Thoracic aorta (tissue), 2 donors: ENCODE results near the gene SAMD8. TPM values are rescaled to one million over a fixed set of nuclear protein-coding genes. Genes with fewer than 3 reads are reported as not detected.
A peak's percentile ranks its signal among the peaks of the same experiment; 100 is the strongest.
"Not testable (repeated sequence)": the region's sequence is repeated elsewhere in the genome, so short reads cannot be mapped to it uniquely, and the experiment has no call there.

Experiments
- ATAC-seq: fragments of 150-250 bp; one replicate; pipeline ENCODE4 v1.8.0; 2017; ENCODE audit warnings: low read depth; ENCODE audit not compliant: insufficient number of reproducible peaks, low FRiP score
- DNase-seq: peaks from one replicate; pipeline ENCODE4 v3.0.0-alpha.2; 2020; ENCODE audit warnings: low spot score
- H3K27ac ChIP-seq, 2 donors: fragments of 200-600 bp; sonication (generic); 1 replicate in 1 of 2; 2 replicates in 1 of 2; pipeline ENCODE4 v1.5.1; 2016; ENCODE audit warnings: mild to moderate bottlenecking in 2 of 2, moderate library complexity in 2 of 2
- H3K27me3 ChIP-seq: fragments of 200-600 bp; sonication (generic); replicated peaks from 2 replicates; pipeline ENCODE4 v1.6.0; 2016; ENCODE audit warnings: mild to moderate bottlenecking; ENCODE audit not compliant: insufficient read depth
- H3K36me3 ChIP-seq: fragments of 200-600 bp; sonication (generic); one replicate; pipeline ENCODE4 v1.5.1; 2016
- H3K4me1 ChIP-seq, 2 donors: fragments of 200-600 bp; sonication (generic); 1 replicate in 1 of 2; 2 replicates in 1 of 2; pipeline versions ENCODE4 v1.5.1 to v1.6.0; 2016; ENCODE audit warnings: low read depth in 2 of 2, mild to moderate bottlenecking in 1 of 2; ENCODE audit not compliant: control insufficient read depth in 1 of 2
- H3K4me3 ChIP-seq: fragments of 200-600 bp; sonication (generic); 2 replicates; pipeline ENCODE4 v1.5.1; 2016; ENCODE audit warnings: mild to moderate bottlenecking
- H3K9me3 ChIP-seq: fragments of 200-600 bp; sonication (generic); 2 replicates; pipeline ENCODE4 v1.5.1; 2016
- total RNA-seq, 2 donors: library from RNA; depleted of rRNA; stranded (reverse); fragments of >200 nt; gene quantifications; one replicate each; pipeline versions ENCODE4 v1.1.0 to v1.2.3, GENCODE V29; 2016
- TF ChIP-seq, protein P1 (sequence below): fragments of 200-600 bp; sonication (generic); IDR thresholded peaks from one replicate; pipeline ENCODE4 v1.5.1; 2019; ENCODE audit warnings: antibody characterized with exemption

SAMD8 gene
- total RNA-seq, 2 donors from 2014 or later = 22.7 to 51.5 TPM

DNA sequence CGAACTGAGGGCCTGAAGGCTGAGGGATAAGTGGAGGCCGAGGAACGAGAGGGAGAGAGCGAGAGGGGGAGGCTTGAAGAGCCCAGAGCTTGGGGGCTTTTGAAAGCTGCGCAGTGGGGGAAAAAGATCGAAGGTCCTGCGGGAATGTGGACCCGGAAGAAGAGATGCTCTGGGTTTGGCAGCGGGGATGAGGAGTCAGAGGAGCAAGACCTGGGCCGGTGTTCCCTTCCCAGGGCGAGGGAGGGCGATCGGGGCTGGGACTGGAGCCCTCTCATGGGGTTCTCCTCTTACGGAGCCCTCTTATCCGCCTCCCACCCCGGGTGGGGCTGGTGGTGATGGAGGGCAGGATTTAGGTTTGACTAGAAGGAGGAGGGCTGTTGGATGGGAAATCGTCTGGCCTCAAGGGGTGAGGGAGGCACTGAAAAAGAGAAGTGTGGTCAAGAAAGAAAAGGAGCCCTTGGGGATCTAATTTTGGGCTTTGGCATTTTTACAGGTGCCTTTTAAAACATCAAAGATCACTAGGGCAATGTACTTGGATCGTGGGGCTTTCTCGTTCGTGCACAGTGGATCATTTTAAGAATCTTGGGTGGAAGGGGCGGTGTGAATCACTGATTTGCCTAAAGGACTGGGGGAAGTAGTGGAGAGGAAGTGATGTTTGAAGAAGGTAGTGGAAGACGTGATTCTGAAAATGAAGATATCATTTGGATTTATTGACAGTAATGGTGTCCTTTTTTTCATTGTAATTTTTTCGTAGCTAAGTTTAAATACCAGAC is 637 bp downstream of the SAMD8 start:
- no peaks in the 10 kb centered on the region for H3K36me3 ChIP-seq
- no peaks in the 10 kb centered on the region for H3K9me3 ChIP-seq
- TF ChIP-seq, protein P1, sequence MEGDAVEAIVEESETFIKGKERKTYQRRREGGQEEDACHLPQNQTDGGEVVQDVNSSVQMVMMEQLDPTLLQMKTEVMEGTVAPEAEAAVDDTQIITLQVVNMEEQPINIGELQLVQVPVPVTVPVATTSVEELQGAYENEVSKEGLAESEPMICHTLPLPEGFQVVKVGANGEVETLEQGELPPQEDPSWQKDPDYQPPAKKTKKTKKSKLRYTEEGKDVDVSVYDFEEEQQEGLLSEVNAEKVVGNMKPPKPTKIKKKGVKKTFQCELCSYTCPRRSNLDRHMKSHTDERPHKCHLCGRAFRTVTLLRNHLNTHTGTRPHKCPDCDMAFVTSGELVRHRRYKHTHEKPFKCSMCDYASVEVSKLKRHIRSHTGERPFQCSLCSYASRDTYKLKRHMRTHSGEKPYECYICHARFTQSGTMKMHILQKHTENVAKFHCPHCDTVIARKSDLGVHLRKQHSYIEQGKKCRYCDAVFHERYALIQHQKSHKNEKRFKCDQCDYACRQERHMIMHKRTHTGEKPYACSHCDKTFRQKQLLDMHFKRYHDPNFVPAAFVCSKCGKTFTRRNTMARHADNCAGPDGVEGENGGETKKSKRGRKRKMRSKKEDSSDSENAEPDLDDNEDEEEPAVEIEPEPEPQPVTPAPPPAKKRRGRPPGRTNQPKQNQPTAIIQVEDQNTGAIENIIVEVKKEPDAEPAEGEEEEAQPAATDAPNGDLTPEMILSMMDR = no peak
- peaks cover 23 to 50% of the 10 kb centered on the region in 2 donors for H3K4me1 ChIP-seq
- peak overlapping the region; percentile 86 for H3K4me3 ChIP-seq
- no peaks in the 10 kb centered on the region for H3K27me3 ChIP-seq
- DNase-seq = peak; percentile 26
- ATAC-seq = peak; percentile 22
- peak overlapping the region; percentile 99 for H3K27ac ChIP-seq

DNA sequence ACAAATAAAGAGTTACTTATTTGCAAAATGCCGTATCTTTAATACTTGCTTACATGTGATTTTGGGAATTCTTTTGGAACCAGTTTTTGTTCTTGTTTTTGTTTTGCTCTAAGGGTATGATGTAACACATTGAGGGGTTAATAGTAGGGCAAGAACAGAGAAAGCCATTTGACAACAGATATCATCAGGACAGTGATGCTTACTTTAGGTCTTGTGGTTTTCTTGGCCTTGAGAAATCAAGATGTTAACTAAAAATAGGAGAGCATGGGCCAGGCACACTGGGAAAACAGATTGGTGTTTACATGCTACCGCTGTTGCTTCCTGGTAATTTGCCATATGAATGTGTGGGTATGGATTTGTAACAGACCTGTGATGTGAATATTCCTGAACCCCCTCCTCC is 3.7 kb downstream of the SAMD8 start:
- Histone ChIP-seq H3K27ac (no peak overlapping the region), H3K4me3 (no peak overlapping the region), H3K36me3 (no peaks in the 10 kb centered on the region), H3K27me3 (no peaks in the 10 kb centered on the region), H3K4me1 (peaks cover 35 to 71% of the 10 kb centered on the region in 2 donors), H3K9me3 (no peaks in the 10 kb centered on the region)
- TF ChIP-seq, protein P1 = no peak
- DNase-seq (no peak), ATAC-seq (no peak)

DNA sequence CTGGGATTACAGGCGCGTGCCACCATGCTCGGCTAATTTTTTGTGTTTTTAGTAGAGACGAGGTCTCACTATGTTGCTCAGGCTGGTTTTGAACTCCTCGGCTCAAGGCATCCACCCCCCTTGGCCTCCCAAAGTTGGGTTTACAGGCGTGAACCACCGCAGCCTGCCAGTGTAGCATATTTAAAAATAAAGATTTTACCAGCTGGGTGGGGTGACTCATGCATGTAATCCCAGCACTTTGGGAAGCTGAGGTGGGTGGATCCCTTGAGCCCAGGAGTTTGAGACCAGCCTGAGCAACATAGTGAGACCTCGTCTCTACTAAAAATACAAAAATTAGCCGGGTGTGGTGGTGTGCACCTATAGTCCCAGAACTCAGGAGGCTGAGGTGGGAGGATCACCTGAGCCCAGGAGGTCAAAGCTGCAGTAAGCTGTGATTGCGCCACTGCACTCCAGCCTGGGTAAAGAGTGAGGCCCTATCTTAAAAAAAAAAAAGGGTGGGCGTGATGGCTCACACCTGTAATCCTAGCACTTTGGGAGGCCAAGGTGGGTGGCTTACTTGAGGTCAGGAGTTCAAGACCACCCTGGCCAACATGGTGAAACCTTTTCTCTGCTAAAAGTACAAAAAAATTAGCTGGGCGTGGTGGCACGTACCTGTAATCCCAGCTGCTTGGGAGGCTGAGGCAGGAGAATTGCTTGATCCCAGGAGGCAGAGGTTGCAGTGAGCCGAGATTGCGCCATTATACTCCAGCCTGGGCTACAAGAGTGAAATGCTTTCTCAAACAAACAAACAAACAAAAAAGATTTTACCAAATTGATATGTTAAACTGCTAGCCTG is 5.7 kb downstream of the SAMD8 start:
- H3K4me1 ChIP-seq = peaks cover 43 to 79% of the 10 kb centered on the region in 2 donors
- not testable (repeated sequence) for H3K36me3 ChIP-seq, H3K4me3 ChIP-seq, H3K27me3 ChIP-seq, H3K27ac ChIP-seq, DNase-seq, ATAC-seq, H3K9me3 ChIP-seq

DNA sequence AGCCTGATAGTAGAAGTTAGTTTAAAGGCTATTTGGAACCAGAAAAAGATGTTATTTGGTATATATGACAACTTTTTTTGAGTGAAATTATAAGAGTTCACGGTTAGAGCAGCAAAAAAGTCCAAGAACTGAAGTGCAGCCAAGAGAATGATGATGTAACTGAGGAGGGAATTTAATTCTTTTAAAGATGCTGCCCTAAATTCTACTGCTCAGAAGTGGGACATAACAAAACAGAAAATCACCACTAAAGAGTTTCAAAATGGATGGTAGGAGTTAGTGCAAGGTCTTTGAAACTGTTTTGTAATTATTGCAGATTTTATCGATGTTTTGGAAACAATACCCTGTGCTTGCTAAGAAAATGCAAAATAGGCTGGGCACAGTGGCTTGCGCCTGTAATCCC is 6.5 kb downstream of the SAMD8 start:
- DNase-seq (no peak), ATAC-seq (no peak)
- Histone ChIP-seq H3K36me3 (no peaks in the 10 kb centered on the region), H3K27me3 (no peaks in the 10 kb centered on the region), H3K9me3 (no peaks in the 10 kb centered on the region), H3K4me1 (peaks cover 42 to 81% of the 10 kb centered on the region in 2 donors), H3K27ac (no peak overlapping the region), H3K4me3 (no peak overlapping the region)
- TF ChIP-seq, protein P1 = no peak

- H3K27me3 ChIP-seq, H3K9me3 ChIP-seq, H3K27ac ChIP-seq, H3K4me3 ChIP-seq, DNase-seq, ATAC-seq, H3K36me3 ChIP-seq: not testable (repeated sequence)
- peaks cover 38 to 65% of the 10 kb centered on the region in 2 donors for H3K4me1 ChIP-seq
These were observed 8.1 kb downstream of the SAMD8 start for GRCh38 chr10:75119444-75120066.

GRCh38 chr10:75121322-75121721 is 9.9 kb downstream of the SAMD8 start:
- ATAC-seq (no peak), DNase-seq (no peak)
- no peaks in the 10 kb centered on the region for H3K9me3 ChIP-seq
- peaks cover 31 to 50% of the 10 kb centered on the region in 2 donors for H3K4me1 ChIP-seq
- no peaks in the 10 kb centered on the region for H3K36me3 ChIP-seq
- H3K27me3 ChIP-seq = no peaks in the 10 kb centered on the region
- TF ChIP-seq, protein P1 = no peak
- no peak overlapping the region for H3K27ac ChIP-seq
- no peak overlapping the region for H3K4me3 ChIP-seq
